ENCODE results near the gene MIF. TPM values are rescaled to one million over a fixed set of nuclear protein-coding genes. Genes with fewer than 3 reads are reported as not detected.

The MIF gene
- total RNA-seq (100 to 1,000 TPM; 208 to 217 TPM), polyA plus RNA-seq (1,000 to 10,000 TPM; 1,156 to 1,346 TPM)

DNA sequence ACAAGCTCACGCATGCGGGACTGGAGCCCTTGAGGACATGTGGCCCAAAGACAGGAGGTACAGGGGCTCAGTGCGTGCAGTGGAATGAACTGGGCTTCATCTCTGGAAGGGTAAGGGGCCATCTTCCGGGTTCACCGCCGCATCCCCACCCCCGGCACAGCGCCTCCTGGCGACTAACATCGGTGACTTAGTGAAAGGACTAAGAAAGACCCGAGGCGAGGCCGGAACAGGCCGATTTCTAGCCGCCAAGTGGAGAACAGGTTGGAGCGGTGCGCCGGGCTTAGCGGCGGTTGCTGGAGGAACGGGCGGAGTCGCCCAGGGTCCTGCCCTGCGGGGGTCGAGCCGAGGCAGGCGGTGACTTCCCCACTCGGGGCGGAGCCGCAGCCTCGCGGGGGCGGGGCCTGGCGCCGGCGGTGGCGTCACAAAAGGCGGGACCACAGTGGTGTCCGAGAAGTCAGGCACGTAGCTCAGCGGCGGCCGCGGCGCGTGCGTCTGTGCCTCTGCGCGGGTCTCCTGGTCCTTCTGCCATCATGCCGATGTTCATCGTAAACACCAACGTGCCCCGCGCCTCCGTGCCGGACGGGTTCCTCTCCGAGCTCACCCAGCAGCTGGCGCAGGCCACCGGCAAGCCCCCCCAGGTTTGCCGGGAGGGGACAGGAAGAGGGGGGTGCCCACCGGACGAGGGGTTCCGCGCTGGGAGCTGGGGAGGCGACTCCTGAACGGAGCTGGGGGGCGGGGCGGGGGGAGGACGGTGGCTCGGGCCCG, at the start of gene MIF:
MIF (plus strand) TSS at position 439 of the 765 bp plus-strand sequence; CDS start at position 531, 92 bp downstream.
- Mint-ChIP-seq H3K27me3 (no peaks in the 10 kb centered on the region), H3K4me3 (peak within 1 kb of the TSS; percentile 91 to 97 (median 95)), H3K27ac (peak within 1 kb of the TSS; percentile 91 to 99 (median 98)), H3K36me3 (peaks cover 5 to 27% of the 10 kb centered on the region in 2 donors), H3K9me3 (no peaks in the 10 kb centered on the region), H3K4me1 (peaks cover 13 to 32% (median 23%) of the 10 kb centered on the region in 4 donors)
- no peaks in the 10 kb centered on the region for H3K9me3 ChIP-seq (ENCODE audit: control insufficient read depth in 1 of 2, low read length in 2 of 2)
- CTCF ChIA-PET (ENCODE audit: partially characterized antibody), result interaction anchor here (0.6 to 3.5 kb wide), 20 partner anchors 9 to 353 kb away, joined by 3 to 56 read pairs (median 3); partner anchors contain the start of gene SLC2A11
- POLR2A ChIA-PET (ENCODE audit: partially characterized antibody), result interaction anchor here (0.5 to 3.6 kb wide), 23 partner anchors 9 to 661 kb away, joined by 3 to 73 read pairs (median 4); partner anchors contain the start of genes ADORA2A, CABIN1, DERL3 and GUCD1
- H3K4me1 ChIP-seq (ENCODE audit: insufficient read depth, low read length), result peaks cover 22% of the 10 kb centered on the region
- DNase-seq, result peak; percentile 91 to 98 (median 95)
- H3K4me3 ChIP-seq (ENCODE audit: low read length in 2 of 2), result peak within 1 kb of the TSS; percentile 57 to 69
- no peaks in the 10 kb centered on the region for H3K27me3 ChIP-seq (ENCODE audit: insufficient read depth, low read length)
- peaks cover 17% of the 10 kb centered on the region for H3K36me3 ChIP-seq (ENCODE audit: insufficient read depth, low read length)
- peak within 1 kb of the TSS; percentile 77 for H3K27ac ChIP-seq (ENCODE audit: low read depth, low read length)
- intact Hi-C loops (cut with micrococcal nuclease), result loop anchor here (1.0 to 10.0 kb wide), 3 partner anchors 20 to 661 kb away; partner anchors contain the start of genes GUCD1, SLC2A11 and SNRPD3

DNA sequence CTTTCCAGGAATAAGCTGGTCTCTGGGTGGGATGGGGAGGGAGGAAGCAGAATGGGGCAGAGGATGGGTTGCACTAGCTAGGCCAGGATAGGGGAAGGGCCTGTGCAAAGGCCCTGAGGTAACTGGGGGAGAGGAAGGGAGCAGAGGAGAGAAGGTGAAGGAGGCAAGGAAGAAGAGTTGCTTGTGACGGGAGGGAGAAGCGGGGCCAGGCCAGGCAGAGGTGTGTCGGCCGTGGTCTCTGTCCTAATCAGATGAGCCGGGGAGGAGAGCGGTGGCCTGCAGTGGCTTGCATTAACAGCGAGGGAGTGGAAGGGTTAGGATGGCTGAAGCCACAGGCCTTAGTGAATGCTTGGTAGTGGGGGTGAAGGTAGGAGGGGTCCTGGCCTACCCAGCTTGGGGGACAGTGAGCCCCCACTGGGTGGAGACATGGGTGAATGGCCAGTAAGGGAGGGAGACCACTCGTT, 49.4 kb upstream of the MIF start:
- no peak overlapping the region for H3K27ac Mint-ChIP-seq
- no peak overlapping the region for H3K4me3 Mint-ChIP-seq
- no peaks in the 10 kb centered on the region for H3K9me3 Mint-ChIP-seq
- ChIA-PET POLR2A (ENCODE audit: partially characterized antibody) (interaction anchor here (0.7 to 0.8 kb wide), 2 partner anchors 13 to 582 kb away, joined by 3 read pairs; partner anchors contain the start of gene SLC2A11), CTCF (ENCODE audit: partially characterized antibody) (interaction anchor here (1.1 to 3.5 kb wide), 3 partner anchors 13 to 217 kb away, joined by 3 to 23 read pairs (median 3); partner anchors contain the start of gene SLC2A11)
- H3K27ac ChIP-seq (ENCODE audit: low read depth, low read length), result no peak overlapping the region
- no peaks in the 10 kb centered on the region for H3K9me3 ChIP-seq (ENCODE audit: control insufficient read depth in 1 of 2, low read length in 2 of 2)
- peaks cover 8% of the 10 kb centered on the region for H3K4me1 ChIP-seq (ENCODE audit: insufficient read depth, low read length)
- peaks cover 0 to 2% (median 1%) of the 10 kb centered on the region in 4 donors for H3K4me1 Mint-ChIP-seq
- H3K27me3 Mint-ChIP-seq, result no peaks in the 10 kb centered on the region
- no peak overlapping the region for H3K4me3 ChIP-seq (ENCODE audit: low read length in 2 of 2)
- H3K27me3 ChIP-seq (ENCODE audit: insufficient read depth, low read length), result no peaks in the 10 kb centered on the region
- no peaks in the 10 kb centered on the region for H3K36me3 Mint-ChIP-seq
- no peaks in the 10 kb centered on the region for H3K36me3 ChIP-seq (ENCODE audit: insufficient read depth, low read length)
- intact Hi-C loops (cut with micrococcal nuclease), result loop anchor here (5.0 kb wide), 2 partner anchors 217 to 302 kb away; no protein-coding TSS in a partner anchor
- no peak for DNase-seq

DNA sequence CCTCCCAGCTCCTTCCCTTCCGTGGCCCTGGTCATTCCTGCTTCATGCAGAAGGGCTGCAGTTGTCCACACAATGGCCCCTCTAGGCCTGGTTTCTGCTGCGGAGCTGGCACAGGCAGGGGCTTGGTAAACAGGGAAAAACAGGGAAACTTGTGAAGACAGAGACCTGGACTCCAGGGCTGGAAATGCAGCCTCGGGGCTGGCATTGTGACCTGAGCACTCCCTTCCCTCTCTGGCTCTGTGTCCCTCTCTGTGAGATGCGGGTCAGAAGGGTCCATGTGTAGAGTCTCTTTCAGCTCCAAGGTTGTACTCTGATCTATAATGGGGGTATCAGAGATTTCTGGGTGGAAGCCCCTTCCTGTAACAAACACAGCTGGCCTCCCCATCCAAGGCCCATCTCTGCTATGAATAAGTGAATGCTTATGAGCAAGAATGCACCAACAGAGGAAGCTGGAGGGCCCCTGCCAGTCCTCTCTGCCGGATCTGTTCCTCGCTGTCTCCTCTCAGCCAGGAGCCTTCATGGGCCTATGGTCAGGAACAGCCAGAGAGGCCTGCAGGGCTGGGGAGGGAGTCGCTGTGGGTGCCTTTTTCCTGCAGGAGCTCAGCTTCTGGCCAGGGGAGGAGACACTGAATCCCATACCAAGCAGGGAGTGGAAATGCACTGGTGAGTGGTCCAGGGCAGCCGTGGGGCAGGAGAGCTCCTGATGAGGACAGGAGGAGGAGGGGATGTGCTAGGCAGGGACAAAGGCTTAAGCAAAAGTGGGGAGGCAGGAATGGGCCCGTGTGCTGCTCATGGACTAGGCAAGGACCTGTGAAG, 48.7 kb upstream of the MIF start:
- ChIA-PET POLR2A (ENCODE audit: partially characterized antibody) (interaction anchor here (0.8 kb wide), 1 partner anchor 12 kb away, joined by 3 read pairs; the partner anchor contains the start of gene SLC2A11), CTCF (ENCODE audit: partially characterized antibody) (interaction anchor here (0.9 to 3.5 kb wide), 6 partner anchors 12 to 218 kb away, joined by 3 to 23 read pairs (median 4); partner anchors contain the start of genes SLC2A11 and SMARCB1)
- H3K27me3 ChIP-seq (ENCODE audit: insufficient read depth, low read length), result no peaks in the 10 kb centered on the region
- Mint-ChIP-seq H3K4me3 (no peak overlapping the region), H3K9me3 (no peaks in the 10 kb centered on the region), H3K27me3 (no peaks in the 10 kb centered on the region), H3K4me1 (peaks cover 0 to 4% (median 2%) of the 10 kb centered on the region in 4 donors), H3K27ac (no peak overlapping the region), H3K36me3 (no peaks in the 10 kb centered on the region)
- intact Hi-C loops (cut with micrococcal nuclease), result loop anchor here (5.0 kb wide), 2 partner anchors 218 to 303 kb away; no protein-coding TSS in a partner anchor
- H3K36me3 ChIP-seq (ENCODE audit: insufficient read depth, low read length), result no peaks in the 10 kb centered on the region
- peak in 1 of 5 donors; percentile 2 for DNase-seq
- no peak overlapping the region for H3K27ac ChIP-seq (ENCODE audit: low read depth, low read length)
- no peaks in the 10 kb centered on the region for H3K9me3 ChIP-seq (ENCODE audit: control insufficient read depth in 1 of 2, low read length in 2 of 2)
- H3K4me3 ChIP-seq (ENCODE audit: low read length in 2 of 2), result no peak overlapping the region
- H3K4me1 ChIP-seq (ENCODE audit: insufficient read depth, low read length), result peaks cover 7% of the 10 kb centered on the region

DNA sequence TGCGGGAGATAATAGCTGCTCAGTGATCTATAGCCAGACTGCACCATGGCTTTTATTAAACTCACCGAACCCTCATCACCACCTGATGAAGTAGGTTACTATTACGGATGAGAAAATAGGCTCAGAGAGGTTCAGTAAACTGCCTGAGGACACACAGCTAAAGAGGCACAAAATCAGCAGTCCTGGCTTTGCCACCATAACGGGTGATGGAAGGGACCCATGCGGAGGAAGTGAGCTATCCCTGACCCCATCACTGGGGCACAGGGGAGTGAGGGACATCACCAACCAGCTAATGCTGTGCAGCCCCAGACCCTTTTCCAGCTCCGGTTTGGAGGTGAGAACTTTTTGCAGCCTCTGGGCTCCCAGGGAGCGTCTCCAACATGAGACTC, 48.1 kb upstream of the MIF start:
- POLR2A ChIA-PET (ENCODE audit: partially characterized antibody), result no interaction called here
- intact Hi-C loops (cut with micrococcal nuclease), result loop anchor here (5.0 kb wide), 2 partner anchors 219 to 304 kb away; no protein-coding TSS in a partner anchor
- CTCF ChIA-PET (ENCODE audit: partially characterized antibody), result interaction anchor here (0.9 to 3.5 kb wide), 6 partner anchors 12 to 219 kb away, joined by 3 to 23 read pairs (median 4); partner anchors contain the start of genes SLC2A11 and SMARCB1
- H3K9me3 Mint-ChIP-seq, result no peaks in the 10 kb centered on the region
- no peak overlapping the region for H3K27ac Mint-ChIP-seq
- H3K36me3 Mint-ChIP-seq, result no peaks in the 10 kb centered on the region
- no peaks in the 10 kb centered on the region for H3K27me3 ChIP-seq (ENCODE audit: insufficient read depth, low read length)
- H3K4me3 ChIP-seq (ENCODE audit: low read length in 2 of 2), result no peak overlapping the region
- H3K9me3 ChIP-seq (ENCODE audit: control insufficient read depth in 1 of 2, low read length in 2 of 2), result no peaks in the 10 kb centered on the region
- H3K4me1 Mint-ChIP-seq, result peaks cover 0 to 4% (median 2%) of the 10 kb centered on the region in 4 donors
- peak in 1 of 5 donors; percentile 4 for DNase-seq
- H3K27me3 Mint-ChIP-seq, result no peaks in the 10 kb centered on the region
- H3K4me1 ChIP-seq (ENCODE audit: insufficient read depth, low read length), result peaks cover 7% of the 10 kb centered on the region
- H3K4me3 Mint-ChIP-seq, result no peak overlapping the region
- H3K36me3 ChIP-seq (ENCODE audit: insufficient read depth, low read length), result no peaks in the 10 kb centered on the region
- no peak overlapping the region for H3K27ac ChIP-seq (ENCODE audit: low read depth, low read length)

DNA sequence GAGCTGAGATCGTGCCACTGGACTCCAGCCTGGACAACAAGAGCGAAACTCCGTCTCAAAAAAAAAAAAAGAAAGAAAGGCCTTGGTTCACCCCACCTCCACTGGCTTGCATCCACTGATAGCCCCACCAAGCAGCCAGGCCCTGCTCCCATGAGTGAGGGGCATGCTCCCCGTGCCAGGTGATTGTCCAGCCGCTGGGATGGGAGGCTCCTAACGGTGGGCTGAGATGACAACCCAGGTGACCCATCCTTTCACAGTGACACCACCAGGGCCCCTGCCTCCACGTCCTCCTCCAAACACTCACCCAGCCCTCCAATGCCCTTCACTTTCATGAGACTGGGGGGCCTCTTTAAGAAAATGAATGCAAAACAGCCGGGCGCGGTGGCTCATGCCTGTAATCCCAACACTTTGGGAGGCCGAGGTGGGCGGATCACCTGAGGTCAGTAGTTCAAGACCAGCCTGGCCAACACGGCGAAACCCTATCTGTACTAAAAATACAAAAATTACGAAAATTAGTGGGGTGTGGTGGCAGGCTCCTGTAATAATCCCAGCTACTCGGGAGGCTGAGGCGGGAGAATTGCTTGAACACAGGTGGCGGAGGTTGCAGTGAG, 46.8 kb upstream of the MIF start:
- H3K27me3 Mint-ChIP-seq, result no peaks in the 10 kb centered on the region
- intact Hi-C loops (cut with micrococcal nuclease), result loop anchor here (5.0 kb wide), 2 partner anchors 220 to 305 kb away; no protein-coding TSS in a partner anchor
- H3K27ac Mint-ChIP-seq, result no peak overlapping the region

More for the DNA sequence above, 46.8 kb upstream of the MIF start:
- Mint-ChIP-seq H3K9me3 (no peaks in the 10 kb centered on the region), H3K4me3 (no peak overlapping the region), H3K4me1 (peaks cover 0 to 4% (median 2%) of the 10 kb centered on the region in 4 donors), H3K36me3 (no peaks in the 10 kb centered on the region)
- Histone ChIP-seq H3K4me1 (ENCODE audit: insufficient read depth, low read length) (peaks cover 7% of the 10 kb centered on the region), H3K27ac (ENCODE audit: low read depth, low read length) (no peak overlapping the region), H3K27me3 (ENCODE audit: insufficient read depth, low read length) (no peaks in the 10 kb centered on the region), H3K9me3 (ENCODE audit: control insufficient read depth in 1 of 2, low read length in 2 of 2) (no peaks in the 10 kb centered on the region), H3K4me3 (ENCODE audit: low read length in 2 of 2) (no peak overlapping the region), H3K36me3 (ENCODE audit: insufficient read depth, low read length) (no peaks in the 10 kb centered on the region)
- ChIA-PET CTCF (ENCODE audit: partially characterized antibody) (interaction anchor here (0.7 to 3.5 kb wide), 4 partner anchors 11 to 228 kb away, joined by 3 to 23 read pairs (median 4); partner anchors contain the start of gene SLC2A11), POLR2A (ENCODE audit: partially characterized antibody) (no interaction called here)
- DNase-seq, result peak in 1 of 5 donors; percentile 25

All from CD4-positive, alpha-beta memory T cell (primary cell).